ENCODE data around the gene ARG2.

GRCh38 chr14:67574806-67575205 lies 44.9 kb upstream of the ARG2 start:
- TF ChIP-seq CTCF (IDR thresholded peaks at IDR 0.05), result no peak
- no peak for TF ChIP-seq POLR2A (IDR thresholded peaks at IDR 0.05)
